GM13977 (cell line): Measurements from ENCODE around the gene MUC6.

ENCODE experiments used
- DNase-seq: peaks from one replicate; pipeline ENCODE4 v3.0.0; 2012; ENCODE audit warnings: low spot score
- CTCF ChIP-seq: IDR thresholded peaks from 2 replicates; pipeline ENCODE4 v1.5.1; 2012; ENCODE audit warnings: mild to moderate bottlenecking, control low read depth; ENCODE audit not compliant: insufficient read depth; ENCODE audit errors: extremely low read depth, missing control alignments
- in situ Hi-C: fragments of 300-500 bp; cut with MboI; formaldehyde crosslinking; loops from one replicate; pipeline ENCODE4 v1.12.0; 2022; ENCODE audit warnings: low sequenced_read_pairs, low pct_unique_long_range_greater_than_20kb, mixed read lengths, inconsistent platforms; ENCODE audit not compliant: unreplicated experiment

The MUC6 gene

GRCh38 chr11:995752-996420 lies 40.6 kb downstream of the MUC6 start:
- no peak for TF ChIP-seq CTCF
- in situ Hi-C loops, result no loop called here
- DNase-seq, result peak; percentile 91

- peak; percentile 67 for DNase-seq
- in situ Hi-C loops, result no loop called here
- TF ChIP-seq CTCF, result no peak
These were observed 41.3 kb downstream of the MUC6 start for GRCh38 chr11:995044-995751.

GRCh38 chr11:993632-994167 lies 42.8 kb downstream of the MUC6 start:
- DNase-seq, result no peak
- in situ Hi-C loops, result no loop called here
- no peak for TF ChIP-seq CTCF

- no peak for DNase-seq
- in situ Hi-C loops, result no loop called here
- TF ChIP-seq CTCF, result no peak
These were observed 43.9 kb downstream of the MUC6 start for GRCh38 chr11:992577-992976.

GRCh38 chr11:991711-992307 lies 44.7 kb downstream of the MUC6 start:
- no peak for TF ChIP-seq CTCF
- in situ Hi-C loops, result no loop called here
- no peak for DNase-seq

GRCh38 chr11:991034-991433 lies 45.5 kb downstream of the MUC6 start:
- in situ Hi-C loops, result no loop called here
- no peak for DNase-seq
- no peak for TF ChIP-seq CTCF
